ENCODE measurements around the gene SLC25A17.
"Not testable (repeated sequence)": the region's sequence is repeated elsewhere in the genome, so short reads cannot be mapped to it uniquely, and the experiment has no call there.

Gene SLC25A17

DNA sequence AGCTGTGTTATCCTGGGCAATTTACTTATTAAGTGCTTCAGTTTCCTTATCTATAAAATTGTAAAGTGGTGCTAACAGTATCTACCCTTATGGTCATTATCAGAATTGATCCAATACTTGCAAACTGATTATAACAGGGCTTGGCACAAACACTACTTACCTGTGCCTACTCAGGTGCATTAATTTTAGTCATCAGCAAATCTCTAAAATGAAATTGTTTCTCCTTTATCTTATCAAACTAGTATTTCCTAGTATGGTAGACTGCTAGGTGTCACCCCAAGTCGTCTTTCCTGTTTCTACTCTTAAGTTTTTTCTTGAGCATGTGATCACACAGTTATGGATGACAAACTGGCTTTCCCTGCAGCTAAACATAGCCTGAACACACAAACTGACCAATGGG is 4.3 kb upstream of the SLC25A17 start:
- DNase-seq = no peak

DNA sequence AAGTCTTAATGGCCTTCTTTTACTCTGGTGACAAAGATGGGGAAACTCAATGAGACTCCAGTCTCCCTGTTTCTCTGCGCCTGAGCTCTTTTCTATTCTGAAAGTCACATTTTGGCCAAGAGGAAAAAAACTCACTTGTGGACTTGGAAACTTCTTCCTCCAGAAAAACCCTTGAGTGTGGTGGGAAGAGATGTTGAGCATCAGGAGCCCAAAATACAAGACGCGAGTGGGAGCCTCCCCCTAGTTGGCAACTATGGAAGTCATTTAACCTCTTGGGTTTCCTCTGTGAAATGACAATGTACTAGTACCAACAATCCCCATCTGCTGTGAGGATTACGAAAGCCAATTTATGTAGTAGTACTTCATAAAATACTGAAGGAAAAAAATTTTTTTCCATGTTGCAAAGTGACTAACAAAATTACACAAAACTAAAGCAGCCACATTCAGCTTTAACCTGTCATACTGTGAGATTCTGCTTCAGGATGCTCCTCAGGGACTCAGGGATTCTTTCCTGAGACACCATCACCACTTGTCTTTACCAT is 524 bp upstream of the SLC25A17 start:
- no peak for DNase-seq

DNA sequence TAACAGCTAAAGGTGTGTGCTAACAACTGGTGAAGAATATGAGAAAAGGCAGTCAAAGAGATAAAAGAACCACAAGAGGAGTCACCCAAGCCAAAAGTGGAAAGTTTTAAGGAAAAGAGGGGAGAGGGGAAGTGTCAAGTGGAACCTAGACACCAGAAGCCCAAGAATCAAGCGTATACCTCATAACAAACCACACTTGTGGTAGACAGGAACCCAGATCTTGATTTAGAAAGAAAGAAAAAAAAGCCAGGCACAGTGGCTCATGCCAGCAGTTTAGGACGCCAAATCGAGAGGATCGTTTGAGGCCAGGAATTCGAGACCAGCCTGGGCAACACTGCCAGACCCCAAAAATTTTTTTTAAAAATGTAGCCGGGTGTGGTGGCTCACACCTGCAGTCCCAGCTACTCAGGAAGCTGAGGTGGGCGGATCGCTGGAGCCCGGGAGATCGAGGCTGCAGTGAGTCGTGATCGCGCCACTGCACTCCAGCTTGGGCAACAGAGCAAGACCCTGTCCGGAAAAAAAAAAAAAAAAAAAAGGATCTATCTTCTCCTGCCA is 877 bp downstream of the SLC25A17 start:
- no peak for DNase-seq

DNA sequence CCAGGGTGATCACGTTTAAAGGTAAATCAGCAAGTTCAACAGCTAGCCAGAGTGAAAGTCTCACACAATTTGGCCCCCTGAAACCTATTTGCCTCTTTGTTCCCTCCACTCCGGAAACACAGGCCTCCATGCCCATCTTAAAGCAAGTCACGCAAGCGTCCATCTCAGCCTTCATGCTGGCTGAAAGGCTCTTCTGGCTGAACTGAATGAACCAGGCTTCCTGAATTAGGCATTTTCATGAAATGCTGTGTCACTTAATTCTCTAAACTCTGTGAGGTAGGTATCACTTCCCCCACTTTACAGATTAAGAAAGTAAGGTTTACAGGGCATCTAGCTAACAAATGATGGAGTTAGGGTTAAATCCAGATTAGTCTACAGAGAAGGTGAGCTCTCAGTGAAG is 1.4 kb downstream of the SLC25A17 start:
- DNase-seq = no peak

DNA sequence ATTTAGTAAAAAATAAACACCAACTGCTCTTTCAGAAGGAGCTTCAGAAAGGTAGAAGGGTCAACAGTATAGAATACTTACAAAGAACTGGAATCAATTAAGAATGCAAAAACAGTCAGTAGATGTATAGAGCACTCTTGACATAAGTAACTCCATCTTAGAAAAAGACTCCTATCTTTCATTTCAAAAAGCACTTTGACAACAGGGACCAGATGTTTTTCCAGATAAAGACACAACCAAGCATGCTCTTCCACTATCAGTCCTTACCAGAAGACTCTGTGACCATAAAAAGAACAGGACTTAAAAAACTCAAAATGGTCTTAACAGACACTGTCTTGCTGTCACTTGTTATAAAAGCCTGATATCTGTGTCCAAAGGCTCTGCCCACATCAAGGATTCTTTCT is 5.2 kb downstream of the SLC25A17 start:
- no peak for DNase-seq

DNA sequence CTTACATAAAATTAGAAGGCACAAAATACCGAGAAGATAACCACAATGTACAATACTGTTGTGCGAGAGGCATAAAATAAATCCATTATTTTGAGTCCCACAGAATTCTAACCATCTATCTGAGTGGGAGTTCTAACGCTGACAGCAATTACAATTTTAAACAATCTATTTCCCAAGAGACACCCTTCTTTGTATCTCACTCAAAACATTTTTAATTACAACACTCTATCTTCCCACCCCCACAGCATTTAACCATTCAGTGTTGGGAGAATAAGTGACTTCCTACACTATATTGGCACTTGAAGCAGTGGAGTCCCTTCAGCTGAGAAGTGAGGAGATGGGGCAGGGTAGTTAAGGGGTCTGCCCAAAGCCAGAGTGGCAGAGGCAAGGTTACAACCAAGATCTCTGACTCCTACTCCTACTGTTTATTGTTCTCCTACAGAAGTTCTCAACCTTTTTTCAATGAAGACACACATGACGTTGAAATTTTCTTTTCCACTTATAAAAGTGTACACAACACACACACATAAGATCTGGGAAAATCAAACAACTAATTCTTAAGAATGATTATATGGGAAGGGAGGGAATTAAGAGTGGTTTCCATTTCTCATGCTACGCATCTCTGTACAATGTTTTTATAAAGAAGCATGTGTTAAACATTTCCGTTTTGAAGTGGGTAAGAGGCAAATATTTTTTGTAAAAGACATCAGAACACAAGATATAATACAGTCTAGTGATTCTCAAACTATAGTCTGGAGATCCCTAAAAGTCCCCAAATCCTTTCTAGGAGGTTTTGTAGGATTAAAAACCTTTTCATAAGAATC is 10.9 kb downstream of the SLC25A17 start:
- no peak for DNase-seq

DNA sequence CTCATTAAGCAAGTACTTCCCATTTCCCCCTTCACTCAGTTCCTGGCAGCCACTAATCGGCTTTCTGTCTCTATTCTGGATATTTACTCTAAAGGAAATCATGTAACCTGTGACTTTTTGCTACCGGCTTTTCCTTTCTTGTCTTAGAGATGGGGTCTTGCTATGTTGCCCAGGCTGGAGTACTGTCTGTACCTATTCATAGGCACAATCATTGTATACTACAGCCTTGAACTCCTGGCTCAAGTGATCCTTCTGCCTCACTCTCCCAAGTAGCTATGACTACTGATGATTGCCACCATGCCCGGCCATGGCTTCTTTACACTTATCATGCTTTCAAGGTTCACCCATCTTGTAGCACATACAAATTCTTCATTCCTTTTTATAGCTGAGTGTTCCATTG is 12.4 kb downstream of the SLC25A17 start:
- DNase-seq = no peak

DNA sequence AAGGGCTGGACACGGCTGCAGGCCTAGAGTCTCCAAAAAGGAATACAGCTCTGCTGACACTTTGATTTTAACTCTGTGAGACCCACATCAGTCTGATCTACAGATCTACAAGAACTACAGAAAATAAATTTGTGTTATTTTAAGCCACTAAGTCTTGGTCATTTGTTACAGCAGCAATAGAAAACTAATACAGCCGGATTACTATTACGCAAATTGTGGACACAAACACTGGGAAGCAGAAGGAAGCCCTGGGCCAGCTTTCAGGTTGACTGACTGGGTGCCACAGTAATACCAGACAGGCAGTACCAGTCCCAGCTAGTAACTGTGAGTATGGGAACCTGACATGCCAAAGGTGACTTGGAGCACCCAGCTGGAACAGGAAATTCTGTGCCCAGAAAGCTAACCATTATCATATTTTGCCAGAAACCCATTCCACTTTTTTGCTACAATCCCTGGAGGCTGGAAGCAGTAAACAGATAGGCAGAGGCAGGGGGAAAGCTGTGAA is 13.4 kb downstream of the SLC25A17 start:
- no peak for DNase-seq

DNA sequence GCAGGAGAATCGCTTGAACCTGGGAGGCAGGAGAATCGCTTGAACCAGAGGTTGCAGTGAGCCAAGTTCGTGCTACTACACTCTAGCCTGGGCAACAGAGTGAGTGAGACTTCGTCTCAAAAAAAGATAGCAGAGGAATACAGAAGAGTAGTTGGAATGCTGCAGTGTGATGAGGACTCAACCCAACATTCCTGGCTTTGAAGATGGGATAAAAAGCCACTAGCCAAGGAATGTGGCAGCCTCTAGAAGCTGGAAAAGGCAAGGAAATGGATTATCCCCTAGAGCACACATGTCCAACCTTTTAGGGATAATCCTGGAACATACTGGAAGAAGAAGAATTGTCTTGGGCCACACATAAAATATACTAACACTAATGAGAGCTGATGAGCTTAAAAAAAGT is 13.9 kb downstream of the SLC25A17 start:
- DNase-seq = no peak

DNA sequence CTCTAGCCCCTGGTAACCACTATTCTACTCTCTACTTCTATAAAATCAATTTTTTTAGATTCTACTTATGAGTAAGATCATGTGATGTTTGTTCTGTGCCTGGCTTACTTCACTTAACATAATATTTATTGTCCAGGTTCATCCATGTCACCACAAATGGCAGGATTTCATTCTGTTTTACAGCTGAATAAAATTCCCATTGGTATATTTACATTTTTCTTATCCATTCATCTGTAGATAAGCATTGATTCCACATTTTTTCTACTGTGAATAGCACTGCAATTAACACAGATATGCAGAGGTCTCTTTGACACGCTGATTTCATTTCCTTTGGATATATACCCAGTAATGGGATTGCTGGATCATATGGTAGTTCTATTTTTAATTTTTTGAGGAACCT is 15.8 kb downstream of the SLC25A17 start:
- no peak for DNase-seq

DNA sequence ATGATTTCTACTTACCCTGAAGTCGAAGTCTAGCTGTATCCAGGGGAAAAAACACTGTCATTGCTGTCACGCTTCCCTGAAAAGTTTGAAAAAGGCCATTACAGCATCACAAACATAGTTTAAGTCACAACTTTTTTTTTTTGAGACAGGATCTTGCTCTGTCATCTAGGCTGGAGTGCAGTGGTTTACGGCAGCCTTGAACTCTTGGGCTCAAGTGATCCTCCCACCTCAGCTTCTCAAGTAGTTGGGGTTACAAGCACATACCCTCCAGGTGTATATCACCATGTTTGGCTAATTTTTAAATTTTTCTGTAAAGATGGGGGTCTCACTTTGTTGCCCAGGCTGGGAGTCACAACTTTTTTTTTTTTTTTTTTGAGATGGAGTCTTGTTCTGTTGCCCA is 20.1 kb downstream of the SLC25A17 start:
- no peak for DNase-seq

DNA sequence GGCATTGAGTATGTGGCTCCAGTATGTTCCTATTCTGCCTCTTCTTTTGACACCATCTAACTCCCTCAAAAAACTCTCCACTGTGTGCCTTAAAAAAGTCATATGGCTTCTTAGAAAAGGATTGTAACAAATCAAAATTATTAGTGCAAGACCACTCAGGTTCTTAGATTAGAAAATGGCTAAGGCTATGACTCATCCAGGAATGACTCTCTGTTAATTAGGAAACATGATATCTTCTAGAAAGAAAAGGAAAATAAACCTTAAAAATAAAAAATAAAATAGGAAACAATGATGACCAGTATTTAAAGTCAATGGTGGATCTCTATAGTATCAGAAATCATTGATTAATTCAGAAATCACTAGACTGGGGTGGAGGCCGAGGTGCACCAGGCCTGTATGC is 21.7 kb downstream of the SLC25A17 start:
- no peak for DNase-seq

DNA sequence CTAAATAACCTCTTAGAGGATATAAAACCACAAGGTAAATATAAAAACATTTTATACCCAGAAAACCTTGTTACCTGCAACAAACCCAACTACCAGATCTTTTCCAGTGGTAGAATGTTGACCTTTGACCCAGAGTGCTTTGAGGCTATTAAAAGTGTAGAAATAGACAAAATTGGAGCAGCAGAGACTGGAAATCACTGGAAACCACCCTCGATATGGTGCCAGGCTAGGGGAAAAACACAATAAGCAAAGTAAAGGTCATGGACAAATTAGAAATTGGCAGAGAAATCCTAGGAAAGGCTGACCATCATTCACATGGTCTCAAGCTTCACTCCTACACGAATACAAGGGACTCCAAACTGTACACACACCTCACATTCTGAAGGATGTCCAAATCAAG is 26.7 kb downstream of the SLC25A17 start:
- DNase-seq = no peak

DNA sequence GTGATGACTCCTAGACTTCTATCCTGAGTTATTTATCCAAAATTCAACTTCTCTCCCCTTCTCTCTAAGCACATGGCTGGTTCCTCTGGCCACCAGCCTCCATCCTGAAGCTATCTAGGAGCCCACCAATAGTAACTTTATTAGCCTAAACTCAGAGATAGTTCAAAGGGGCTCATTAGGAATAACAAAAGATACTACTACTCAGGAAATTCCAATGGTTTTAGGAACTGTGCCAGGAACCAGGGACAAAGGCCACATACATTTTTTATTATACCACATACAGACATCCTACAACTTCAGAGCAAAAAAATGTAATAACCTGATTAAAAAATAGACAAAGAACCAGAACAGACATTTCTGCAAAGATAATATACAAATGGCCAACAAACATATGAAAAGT is 27.9 kb downstream of the SLC25A17 start:
- no peak for DNase-seq

DNA sequence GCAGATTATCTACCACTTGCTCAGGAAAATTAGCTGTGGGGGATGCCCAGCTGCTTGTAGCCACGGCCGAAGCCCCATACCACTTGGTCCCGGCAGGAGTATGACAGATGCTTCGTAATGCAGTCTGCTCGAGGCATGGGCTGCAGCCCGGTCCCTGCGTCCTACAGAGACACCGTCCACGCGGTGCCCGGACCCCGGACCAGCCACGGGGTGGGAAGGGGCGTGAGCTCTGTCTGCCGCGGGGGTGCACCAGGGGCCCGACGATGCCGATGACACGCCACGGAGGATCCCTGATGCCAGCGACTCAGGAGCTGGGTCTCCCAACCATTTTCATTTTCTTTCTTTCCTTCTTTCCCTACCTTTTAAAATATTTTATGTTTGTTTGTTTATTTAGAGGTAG is 30.0 kb downstream of the SLC25A17 start:
- no peak for DNase-seq

DNA sequence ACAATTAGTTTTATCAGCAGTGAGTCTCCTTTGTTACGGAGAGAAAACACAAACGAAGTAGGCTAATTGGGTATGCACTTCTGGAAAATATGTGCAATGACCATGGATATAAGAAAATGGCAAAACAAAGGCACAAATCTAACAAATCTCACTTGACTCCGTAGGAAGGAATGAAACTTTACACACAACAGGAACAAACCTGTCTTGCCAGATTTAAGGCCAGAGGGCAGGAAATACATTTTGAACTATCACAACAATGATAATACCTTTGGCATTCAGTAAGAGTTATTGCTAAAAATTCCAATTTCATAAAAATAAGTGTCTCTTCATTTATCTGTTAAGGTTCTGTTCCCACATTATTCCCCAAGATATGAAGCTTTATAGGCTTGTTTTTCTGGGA is 36.6 kb downstream of the SLC25A17 start:
- DNase-seq = no peak

DNA sequence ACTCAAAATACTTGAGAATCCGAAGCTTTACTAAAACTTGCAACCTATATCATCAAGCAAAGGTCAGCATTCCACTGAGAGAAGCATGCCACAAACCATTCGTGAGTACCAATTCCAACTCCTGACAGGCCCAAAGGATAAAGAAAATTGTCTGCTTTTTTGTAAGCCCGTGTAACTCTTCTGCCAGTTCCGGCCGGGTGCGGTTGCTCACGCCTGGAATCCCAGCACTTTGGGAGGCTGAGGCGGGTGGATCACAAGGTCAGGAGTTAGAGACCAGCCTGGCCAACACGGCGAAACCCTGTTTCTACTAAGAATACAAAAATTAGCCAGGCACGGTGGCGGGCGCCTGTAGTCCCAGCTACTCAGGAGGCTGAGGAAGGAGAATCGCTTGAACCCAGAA is 37.4 kb downstream of the SLC25A17 start:
- not testable (repeated sequence) for DNase-seq

DNA sequence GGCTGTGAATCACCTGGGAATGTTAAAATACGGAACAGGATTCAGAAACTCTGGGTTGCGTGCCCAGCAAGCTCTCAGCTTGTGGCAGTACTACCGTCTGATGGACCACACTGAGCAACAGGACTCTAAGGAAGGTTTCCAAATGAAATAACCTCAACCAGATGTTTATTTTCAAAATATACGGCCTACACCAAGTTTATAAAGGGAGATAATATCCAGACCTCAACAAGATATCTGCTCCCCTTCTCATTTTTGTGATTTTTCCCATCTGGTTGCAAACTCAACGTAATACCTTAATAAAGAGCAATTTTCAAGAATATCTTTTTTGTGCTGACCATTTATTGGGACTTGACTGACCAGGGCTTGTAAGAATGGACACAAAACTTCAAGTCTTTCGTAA is 49.4 kb downstream of the SLC25A17 start:
- no peak for DNase-seq

DNA sequence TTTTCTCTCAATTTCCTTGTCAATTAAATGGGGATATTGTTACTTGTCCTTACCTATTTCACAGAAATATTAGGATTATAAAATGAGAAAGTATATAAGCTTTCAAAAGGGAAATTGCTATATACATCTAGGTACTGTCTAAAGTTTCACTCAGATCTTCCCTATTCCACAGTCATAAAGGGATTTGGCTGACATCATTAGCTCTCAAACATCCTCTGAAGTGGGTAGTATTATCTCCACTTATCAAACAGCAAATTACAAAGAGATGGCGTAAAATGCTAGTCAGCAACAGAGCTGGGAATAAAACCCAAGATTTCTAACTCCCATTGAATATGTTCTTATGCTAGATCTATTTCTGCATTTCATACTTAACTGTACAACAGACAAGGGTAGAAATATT is 50.9 kb downstream of the SLC25A17 start:
- no peak for DNase-seq

DNA sequence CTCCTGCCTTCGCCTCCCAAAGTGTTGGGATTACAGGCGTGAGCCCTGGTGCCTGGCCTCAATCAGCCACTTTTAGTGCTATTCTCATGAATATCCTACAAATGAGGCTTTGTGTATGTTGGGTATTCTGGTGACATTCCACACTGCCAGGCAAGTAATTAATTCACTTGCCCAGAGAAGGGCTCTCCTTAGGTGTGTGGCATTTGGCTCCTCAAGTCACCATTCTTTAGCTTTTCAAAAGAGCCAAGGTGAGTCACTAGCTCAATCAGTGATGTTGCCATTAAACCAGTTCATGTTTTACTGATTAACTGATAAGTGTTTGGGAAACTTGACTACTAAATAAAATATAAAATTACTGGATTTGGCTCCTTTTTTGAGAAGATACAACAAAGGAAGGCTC is 52.2 kb downstream of the SLC25A17 start:
- no peak for DNase-seq

DNA sequence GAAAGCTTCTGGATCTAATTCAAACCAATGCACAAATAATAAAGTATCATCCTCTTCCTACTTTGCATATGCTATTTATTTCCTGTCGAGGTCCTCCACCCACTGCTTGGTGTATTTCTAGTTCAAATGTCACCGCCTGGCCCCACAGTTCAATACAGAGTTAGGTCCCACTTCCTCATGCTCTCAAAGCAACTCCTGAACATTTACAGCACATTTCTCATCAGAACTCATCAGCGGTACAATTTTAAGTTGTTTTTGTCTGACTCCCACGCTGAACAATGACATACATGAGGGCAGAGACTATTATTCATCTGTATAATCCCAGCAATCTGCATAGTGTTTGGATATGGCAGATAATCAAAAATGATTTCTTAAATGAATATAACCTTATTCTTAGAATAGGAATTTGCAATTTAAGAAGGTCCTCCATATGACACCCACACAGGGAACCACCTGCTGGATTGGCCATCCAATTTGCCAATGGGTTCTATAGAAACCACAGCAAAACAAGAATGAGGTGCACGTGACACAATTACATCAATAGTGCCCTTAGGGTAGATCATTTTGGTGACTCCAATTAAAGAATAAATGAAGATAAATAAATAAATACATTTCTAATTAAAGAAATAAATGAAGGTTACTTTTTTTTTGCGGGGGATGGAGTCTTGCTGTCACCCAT is 54.2 kb downstream of the SLC25A17 start:
- no peak for DNase-seq

DNA sequence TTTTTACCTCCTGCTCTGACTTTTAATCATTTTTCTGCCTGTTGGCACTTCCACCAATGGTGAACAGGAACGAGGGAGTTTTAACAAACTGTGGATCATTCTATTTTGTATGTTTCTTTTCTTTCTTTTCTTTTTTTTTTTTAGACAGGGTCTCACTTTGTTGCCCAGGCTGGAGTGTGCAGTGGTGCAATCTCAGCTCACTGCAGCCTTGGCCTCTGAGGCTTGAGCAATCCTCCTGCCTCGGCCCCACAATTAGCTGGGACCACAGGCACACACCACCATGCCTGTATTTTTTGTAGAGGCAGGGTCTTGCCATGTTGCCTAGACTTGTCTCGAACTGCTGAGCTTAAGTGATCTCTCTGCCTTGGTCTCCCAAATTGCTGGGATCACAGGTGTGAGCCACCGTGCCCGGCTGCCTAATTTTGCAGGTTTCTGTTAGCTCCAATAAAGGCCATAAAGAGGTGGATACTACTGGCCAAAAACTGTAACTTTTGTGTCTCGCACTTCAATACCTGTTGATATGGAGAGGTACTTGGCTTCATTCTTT is 59.8 kb downstream of the SLC25A17 start:
- DNase-seq = no peak

DNA sequence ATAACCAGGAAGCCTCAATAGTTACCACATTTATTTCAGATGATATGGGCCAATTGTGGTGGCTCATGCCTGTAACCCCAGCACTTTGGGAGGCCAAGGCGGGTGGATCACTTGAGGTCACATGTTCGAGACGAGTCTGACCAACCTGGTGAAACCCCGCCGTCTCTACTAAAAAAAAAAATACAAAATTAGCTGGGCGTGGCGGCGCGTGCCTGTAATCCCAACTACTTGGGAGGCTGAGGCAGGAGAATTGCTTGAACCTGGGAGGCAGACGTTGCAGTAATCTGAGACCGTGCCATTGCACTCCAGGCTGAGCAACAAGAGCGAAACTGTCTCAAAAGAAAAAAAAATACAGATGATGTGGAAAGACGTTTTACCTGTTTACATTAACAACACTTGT is 60.3 kb downstream of the SLC25A17 start:
- not testable (repeated sequence) for DNase-seq

All from right kidney (tissue), 1 donor.